Measurements from ENCODE around the gene ITGB2.
A peak's percentile ranks its signal among the peaks of the same experiment; 100 is the strongest.
"Not testable (repeated sequence)": the region's sequence is repeated elsewhere in the genome, so short reads cannot be mapped to it uniquely, and the experiment has no call there.

Gene ITGB2

GRCh38 chr21:44925378-44925755 lies 4.7 kb upstream of the ITGB2 start:
- DNase-seq, result no peak

GRCh38 chr21:44924606-44925377 lies 4.1 kb upstream of the ITGB2 start:
- DNase-seq, result peak; percentile 76 to 83

- peak; percentile 70 for DNase-seq
Measured at GRCh38 chr21:44923480-44924084, 2.9 kb upstream of the ITGB2 start.

- no peak for DNase-seq
Measured at GRCh38 chr21:44921928-44922327, 1.2 kb upstream of the ITGB2 start.

- DNase-seq, result no peak
Measured at GRCh38 chr21:44919913-44920693, 596 bp downstream of the ITGB2 start.

- peak; percentile 61 to 69 for DNase-seq
Measured at GRCh38 chr21:44919111-44919912, 1.4 kb downstream of the ITGB2 start.

- DNase-seq, result no peak
Measured at GRCh38 chr21:44918581-44919033, 2.1 kb downstream of the ITGB2 start.

- DNase-seq, result no peak
Measured at GRCh38 chr21:44918107-44918470, 2.6 kb downstream of the ITGB2 start.

- DNase-seq, result no peak
Measured at GRCh38 chr21:44917446-44918106, 3.1 kb downstream of the ITGB2 start.

GRCh38 chr21:44916965-44917364 lies 3.7 kb downstream of the ITGB2 start:
- DNase-seq, result no peak

- peak; percentile 76 to 81 for DNase-seq
Measured at GRCh38 chr21:44914176-44914874, 6.4 kb downstream of the ITGB2 start.

- no peak for DNase-seq
Measured at GRCh38 chr21:44913425-44914175, 7.1 kb downstream of the ITGB2 start.

- not testable (repeated sequence) for DNase-seq
Measured at GRCh38 chr21:44912506-44913412, 7.9 kb downstream of the ITGB2 start.

GRCh38 chr21:44912158-44912473 lies 8.6 kb downstream of the ITGB2 start:
- no peak for DNase-seq

GRCh38 chr21:44911384-44912157 lies 9.1 kb downstream of the ITGB2 start:
- peak in 1 of 2 experiments; percentile 10 for DNase-seq

- DNase-seq, result no peak
Measured at GRCh38 chr21:44911068-44911383, 9.7 kb downstream of the ITGB2 start.

- no peak for DNase-seq
Measured at GRCh38 chr21:44910229-44911067, 10.3 kb downstream of the ITGB2 start.

- no peak for DNase-seq
Measured at GRCh38 chr21:44909719-44910118, 11.0 kb downstream of the ITGB2 start.
